H1 (cell line): ENCODE results near the gene SYDE2. TPM values are rescaled to one million over a fixed set of nuclear protein-coding genes. Genes with fewer than 3 reads are reported as not detected.

Experiments
- ASH2L ChIP-seq: fragments of 200-600, 300-600 bp; sonication (generic); IDR thresholded peaks from one replicate; pipeline ENCODE4 v1.7.1; 2017; ENCODE audit warnings: low read length
- CBX5 ChIP-seq: fragments of 300-800, 300-1000 bp; sonication (generic); IDR thresholded peaks from 2 replicates; pipeline ENCODE4 v1.7.1; 2016; ENCODE audit warnings: antibody characterized with exemption, low read length, low read depth
- EZH2 ChIP-seq: fragments of 200-600 bp; sonication (generic); IDR thresholded peaks from 2 replicates; pipeline ENCODE4 v1.7.1; 2012; ENCODE audit warnings: low read depth, mild to moderate bottlenecking, moderate library complexity, low read length, inconsistent platforms; ENCODE audit not compliant: severe bottlenecking
- SUZ12 ChIP-seq: fragments of 200-600 bp; sonication (generic); IDR thresholded peaks from 2 replicates; pipeline ENCODE4 v1.6.1; 2012; ENCODE audit warnings: mild to moderate bottlenecking, inconsistent platforms, low read length, moderate library complexity, mixed read lengths
- TAF1 ChIP-seq: IDR thresholded peaks from 2 replicates; pipeline ENCODE4 v1.6.1; 2011; ENCODE audit warnings: mild to moderate bottlenecking, low read depth, low read length
- TBP ChIP-seq: IDR thresholded peaks from 2 replicates; pipeline ENCODE4 v1.6.1; 2011; ENCODE audit warnings: low read depth, low read length, improper control_type of control experiment
- polyA plus RNA-seq, 7 experiments: library from polyadenylated mRNA; depleted of rRNA in 3 of 7; stranded (reverse) in 5 of 7; unstranded in 2 of 7; fragments of >200 nt in 5 of 7; fragments of 200-250 nt in 2 of 7; gene quantifications; 1 replicate in 5 of 7; 2 replicates in 1 of 7; 4 replicates in 1 of 7; pipeline versions ENCODE4 v1.2.1 to v1.2.3, GENCODE V29; 2011 to 2013; ENCODE audit warnings: missing spikeins in 2 of 7, mixed read lengths in 2 of 7
- total RNA-seq: library from RNA; stranded (reverse); fragmentation: NEBNext Ultra II Directional; extraction: Animal tissue kit (Norgen Biotek cat#: 25700); gene quantifications from 2 replicates; pipeline ENCODE4 v1.2.1, GENCODE V29; 2021

SYDE2 gene
- total and polyA plus RNA-seq, 2 of the 8 experiments (the other 6 are each of a cell fraction or from before 2014, with no cell fraction given): 1.6 to 14.6 TPM

DNA sequence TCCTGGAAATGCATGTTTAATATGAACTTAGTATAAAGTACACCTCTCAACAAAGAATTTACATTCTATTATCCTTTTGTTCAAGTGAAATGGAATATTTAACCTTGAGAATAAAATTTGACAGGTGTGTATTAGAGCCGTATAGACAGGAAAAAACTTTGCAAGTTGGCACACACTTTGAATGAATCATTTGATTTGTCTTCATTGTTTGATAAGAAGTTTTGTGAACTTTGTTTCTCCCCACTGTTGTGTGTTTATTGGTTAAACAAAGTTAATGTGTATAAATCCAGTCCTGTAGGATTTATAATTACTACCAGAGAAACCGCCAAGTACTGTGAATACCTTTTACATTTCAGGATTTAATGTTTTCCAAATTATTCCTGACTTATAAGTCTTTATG is 2.0 kb downstream of the SYDE2 start (continued):
- TF ChIP-seq EZH2 (no peak), TBP (no peak), ASH2L (no peak), CBX5 (no peak), TAF1 (no peak), SUZ12 (no peak)
- TF ChIP-seq, all 59 proteins: peak for 0
